ENCODE results near the gene MUC22. TPM values are rescaled to one million over a fixed set of nuclear protein-coding genes. Genes with fewer than 3 reads are reported as not detected.

The MUC22 gene
- polyA plus RNA-seq, 2 of the 4 experiments (the other 2 are of a cell fraction): not detected

DNA sequence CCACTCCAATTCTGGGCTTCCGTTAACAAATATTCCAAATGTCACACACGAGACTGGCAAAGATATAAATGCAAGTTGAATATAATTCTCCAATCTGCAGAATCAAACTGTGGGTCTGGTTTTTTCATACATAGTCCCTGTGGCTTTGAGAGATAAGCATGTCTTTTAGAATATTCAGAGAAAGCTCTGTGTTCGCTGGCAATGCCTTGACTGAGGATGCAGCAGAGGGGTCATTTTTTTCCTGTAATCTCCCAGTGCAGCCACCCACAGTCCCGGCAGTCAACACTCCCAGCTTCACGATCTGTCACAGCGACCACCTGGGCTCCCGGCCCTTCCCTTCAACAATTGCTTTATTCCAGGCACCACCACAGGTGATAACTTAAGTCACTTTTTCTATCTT lies 30.5 kb downstream of the MUC22 start:
- 87% methylated on average over 7 of the region's 7 CpGs for WGBS (ENCODE audit: missing lambda C conversion rate)
- CTCF ChIA-PET: interaction anchor here (0.8 to 1.3 kb wide), 2 partner anchors 39 to 125 kb away, joined by 3 to 4 read pairs; no protein-coding TSS in a partner anchor
- Histone ChIP-seq H3K9me3 (no peaks in the 10 kb centered on the region), H3K27ac (peak overlapping the region; percentile 86 to 87; a peak in 5 of 6 replicates), H3K4me3 (no peak overlapping the region), H3K4me1 (peaks cover 21% of the 10 kb centered on the region), H3K4me2 (peak overlapping the region; percentile 90)
- DNase-seq (ENCODE audit: low read depth in 1 of 2, low spot score in 1 of 2) (no peak), FAIRE-seq (no peak), ATAC-seq (no peak)
- no peak for TF ChIP-seq ZNF302 (CRISPR knock-in tag; IDR thresholded peaks at IDR 0.05)
- no peak for TF ChIP-seq POLR2AphosphoS2 (conservative IDR thresholded peaks at IDR 0.05; ENCODE audit: low read length)
- no peak for TF ChIP-seq MAZ (IDR thresholded peaks at IDR 0.05; ENCODE audit: borderline replicate concordance, low read depth, low read length)
- no peak for TF ChIP-seq ESRRA (IDR thresholded peaks at IDR 0.05; ENCODE audit: borderline replicate concordance, low read length)
- TF ChIP-seq CHD2 (IDR thresholded peaks at IDR 0.05; ENCODE audit: low read length, partially characterized antibody): no peak
- TF ChIP-seq POLR2A (IDR thresholded peaks at IDR 0.05; ENCODE audit: low read length): no peak
- no peak for TF ChIP-seq BHLHE40 (IDR thresholded peaks at IDR 0.05; ENCODE audit: low read depth, low read length)
- TF ChIP-seq MYC (IDR thresholded peaks at IDR 0.05; ENCODE audit: borderline replicate concordance, low read length): no peak
- TF ChIP-seq SREBF2 (IDR thresholded peaks at IDR 0.05): no peak
- no peak for TF ChIP-seq SMC3 (IDR thresholded peaks at IDR 0.05)
- no peak for TF ChIP-seq HMGXB4 (CRISPR knock-in tag; IDR thresholded peaks at IDR 0.05; ENCODE audit: borderline replicate concordance)
- TF ChIP-seq, protein P1, sequence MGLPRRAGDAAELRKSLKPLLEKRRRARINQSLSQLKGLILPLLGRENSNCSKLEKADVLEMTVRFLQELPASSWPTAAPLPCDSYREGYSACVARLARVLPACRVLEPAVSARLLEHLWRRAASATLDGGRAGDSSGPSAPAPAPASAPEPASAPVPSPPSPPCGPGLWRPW (IDR thresholded peaks at IDR 0.05): no peak
- TF ChIP-seq ZSCAN20 (CRISPR knock-in tag; IDR thresholded peaks at IDR 0.05): no peak
- TF ChIP-seq HDAC2 (IDR thresholded peaks at IDR 0.05): no peak
- no peak for TF ChIP-seq KDM1A (IDR thresholded peaks at IDR 0.05; ENCODE audit: low read depth)
- no peak for TF ChIP-seq HEYL (CRISPR knock-in tag; IDR thresholded peaks at IDR 0.05)
- POLR2A ChIA-PET: no interaction called here

DNA sequence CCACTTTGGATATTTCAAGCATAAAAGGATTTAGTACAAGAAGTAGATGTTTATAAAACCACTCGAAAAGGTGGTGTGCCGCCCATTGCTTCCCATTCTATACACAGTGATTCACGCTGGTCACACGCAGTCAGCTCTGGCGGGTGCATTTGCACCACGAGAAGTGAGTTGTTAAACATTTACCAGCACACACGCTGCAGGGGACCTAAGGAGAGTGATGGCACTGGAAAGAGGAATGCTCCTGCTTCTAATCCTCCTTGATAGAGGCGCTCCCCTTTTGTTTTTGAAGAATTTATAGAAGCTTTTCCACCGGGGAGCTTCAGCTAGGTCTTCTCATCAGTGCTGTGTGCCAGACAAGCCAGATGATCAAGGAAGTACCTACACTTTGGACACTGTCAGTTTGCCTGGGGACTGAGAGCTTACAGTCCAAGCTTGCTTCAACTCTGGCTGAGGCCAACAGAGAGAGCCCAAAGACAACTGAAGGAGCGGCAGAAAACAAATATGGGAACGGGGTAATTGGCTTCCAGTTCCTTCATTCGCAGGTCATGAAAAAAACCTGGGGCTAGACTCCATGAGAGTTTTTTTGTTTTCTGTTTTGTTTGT lies 31.2 kb downstream of the MUC22 start:
- no peak for FAIRE-seq
- peak; percentile 91 for ATAC-seq
- ChIA-PET POLR2A (no interaction called here), CTCF (interaction anchor here (0.6 to 2.0 kb wide), 8 partner anchors 28 to 363 kb away, joined by 3 to 20 read pairs (median 4); partner anchors contain the start of gene VARS2)
- Histone ChIP-seq H3K4me1 (peaks cover 16% of the 10 kb centered on the region), H3K4me3 (no peak overlapping the region), H3K9me3 (no peaks in the 10 kb centered on the region), H3K27ac (peak overlapping the region; percentile 86 to 87), H3K4me2 (peak overlapping the region; percentile 90)
- TF ChIP-seq JUNB (IDR thresholded peaks at IDR 0.05): no peak
- TF ChIP-seq, protein P2, sequence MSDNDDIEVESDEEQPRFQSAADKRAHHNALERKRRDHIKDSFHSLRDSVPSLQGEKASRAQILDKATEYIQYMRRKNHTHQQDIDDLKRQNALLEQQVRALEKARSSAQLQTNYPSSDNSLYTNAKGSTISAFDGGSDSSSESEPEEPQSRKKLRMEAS (IDR thresholded peaks at IDR 0.05): 0 out of 2 replicates have a peak, but pooled peaks have one; percentile 29
- TF ChIP-seq RFX5 (IDR thresholded peaks at IDR 0.05): no peak
- peak; percentile 58 to 68 for DNase-seq (ENCODE audit: low read depth in 1 of 2, low spot score in 1 of 2)
- WGBS (ENCODE audit: missing lambda C conversion rate): 14% methylated on average over 12 of the region's 12 CpGs

DNA sequence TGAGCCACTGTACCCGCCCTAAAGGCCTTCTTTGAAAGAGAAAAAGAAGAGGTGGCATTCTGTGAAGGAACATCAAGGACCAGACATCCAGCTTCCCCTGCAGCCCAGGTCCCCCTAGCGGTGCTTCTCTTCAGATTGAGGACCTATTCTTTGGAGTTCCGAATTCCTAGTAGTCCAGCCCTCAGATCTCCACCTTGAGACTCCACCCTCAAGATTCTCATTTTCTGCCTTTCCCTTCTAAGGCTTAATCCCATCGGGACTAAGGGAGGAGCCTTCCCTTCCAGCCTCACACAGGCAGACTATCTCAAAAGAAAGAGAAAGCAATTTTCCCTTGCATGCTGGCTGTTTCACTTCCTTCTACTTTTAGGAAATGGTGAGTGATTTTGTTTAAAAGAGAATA lies 32.5 kb downstream of the MUC22 start:
- Histone ChIP-seq H3K4me3 (no peak overlapping the region), H3K4me2 (no peak overlapping the region; the same call in 2 of the 3 replicates), H3K9me3 (no peaks in the 10 kb centered on the region), H3K4me1 (peaks cover 14% of the 10 kb centered on the region), H3K27ac (peak overlapping the region; percentile 86 to 87; a peak in 5 of 6 replicates)
- DNase-seq (ENCODE audit: low read depth in 1 of 2, low spot score in 1 of 2) (peak; percentile 49 to 71), FAIRE-seq (no peak), ATAC-seq (peak; percentile 67 to 85; a peak in 4 of 6 replicates)
- no peak for TF ChIP-seq CHD4 (IDR thresholded peaks at IDR 0.05; ENCODE audit: borderline replicate concordance)
- TF ChIP-seq RAD21 (conservative IDR thresholded peaks at IDR 0.05 in 1 of 2, IDR thresholded peaks at IDR 0.05 in 1 of 2): peak; percentile 52 to 57
- no peak for TF ChIP-seq HOXA7 (CRISPR knock-in tag; IDR thresholded peaks at IDR 0.05)
- peak; percentile 46; the same call in 2 of the 3 replicates for TF ChIP-seq SMC3 (IDR thresholded peaks at IDR 0.05)
- peak; percentile 40 for TF ChIP-seq CTCF (IDR thresholded peaks at IDR 0.05)
- POLR2A ChIA-PET: no interaction called here
- CTCF ChIA-PET: interaction anchor here (0.6 to 2.1 kb wide), 12 partner anchors 11 to 130 kb away, joined by 3 to 20 read pairs (median 3); partner anchors contain the start of gene VARS2
- 28% methylated on average over 4 of the region's 4 CpGs for WGBS (ENCODE audit: missing lambda C conversion rate)

All from A549 (cell line).